Lung (tissue), 12 donors: ENCODE measurements around the gene UPK3A. TPM values are rescaled to one million over a fixed set of nuclear protein-coding genes. Genes with fewer than 3 reads are reported as not detected.
"Not testable (repeated sequence)": the region's sequence is repeated elsewhere in the genome, so short reads cannot be mapped to it uniquely, and the experiment has no call there.

Source experiments
- ATAC-seq: fragments of 200-7000 bp; cut with Tn5 transposase; one replicate; pipeline ENCODE4 v1.9.1; 2020; ENCODE audit warnings: moderate number of reproducible peaks; ENCODE audit not compliant: insufficient read depth, low FRiP score
- DNase-seq, 3 donors: peaks; one replicate each; pipeline ENCODE4 v3.0.0-alpha.2; 2013 to 2017
- H3K27ac ChIP-seq, 2 donors: one replicate each; pipeline ENCODE4 v1.5.1; 2013; ENCODE audit warnings: mild to moderate bottlenecking in 2 of 2, moderate library complexity in 2 of 2, control low read depth in 1 of 2, inconsistent platforms in 1 of 2, low read depth in 1 of 2, low read length in 1 of 2
- H3K27me3 ChIP-seq, 3 donors: one replicate each; pipeline ENCODE4 v1.5.1; 2013; ENCODE audit warnings: low read length in 2 of 3; ENCODE audit not compliant: control insufficient read depth in 3 of 3, insufficient read depth in 3 of 3
- H3K36me3 ChIP-seq, 4 donors: one replicate each; pipeline ENCODE4 v1.5.1; 2013; ENCODE audit warnings: low read length in 4 of 4, mild to moderate bottlenecking in 1 of 4, moderate library complexity in 1 of 4; ENCODE audit not compliant: control insufficient read depth in 4 of 4, insufficient read depth in 4 of 4
- H3K4me1 ChIP-seq, 5 donors: one replicate each; pipeline ENCODE4 v1.5.1; 2013; ENCODE audit warnings: low read length in 5 of 5, mild to moderate bottlenecking in 2 of 5, moderate library complexity in 1 of 5; ENCODE audit not compliant: control insufficient read depth in 5 of 5, insufficient read depth in 5 of 5
- H3K4me3 ChIP-seq: one replicate; pipeline ENCODE4 v1.5.1; 2013; ENCODE audit warnings: mild to moderate bottlenecking, control low read depth, moderate library complexity
- H3K9ac ChIP-seq, 2 donors: one replicate each; pipeline ENCODE4 v1.5.1; 2013; ENCODE audit warnings: low read length in 2 of 2, control low read depth in 1 of 2; ENCODE audit not compliant: insufficient read depth in 1 of 2
- H3K9me3 ChIP-seq, 4 donors: one replicate each; pipeline ENCODE4 v1.5.1; 2013; ENCODE audit warnings: low read length in 3 of 4, mild to moderate bottlenecking in 1 of 4, moderate library complexity in 1 of 4; ENCODE audit not compliant: control insufficient read depth in 4 of 4, insufficient read depth in 3 of 4
- CTCF ChIP-seq: IDR thresholded peaks from 2 replicates; pipeline ENCODE4 v1.5.1; 2012; ENCODE audit warnings: mild to moderate bottlenecking; ENCODE audit errors: control extremely low read depth, extremely low read depth
- WGBS, 2 donors: extraction: QIAGEN DNeasy Blood & Tissue Kit; methylation state at CpG; one replicate each; pipeline ENCODE4 v1.1.7; 2013; 5-methylcytosine and 5-hydroxymethylcytosine counted together
- polyA plus RNA-seq, 2 donors: library from polyadenylated mRNA; stranded (reverse); fragments of 200-250 nt; gene quantifications; one replicate each; pipeline ENCODE4 v1.2.1, GENCODE V29; 2013
- total RNA-seq, 2 donors: library from RNA; depleted of rRNA in 1 of 2; stranded (reverse); fragments of >200 nt in 1 of 2; gene quantifications; one replicate each; pipeline ENCODE4 v1.2.1, GENCODE V29; 2014 to 2021
- donor health status: control.
- donor health status: control.
- donor health status: Bipolar disorder and iron deficiency.
- donor health status: healthy.
- donor health status: DM: yes; HTN: yes; CAD: no.

The UPK3A gene
- total and polyA plus RNA-seq, 4 donors = 0.30 to 0.55 TPM; not detected in 2

DNA sequence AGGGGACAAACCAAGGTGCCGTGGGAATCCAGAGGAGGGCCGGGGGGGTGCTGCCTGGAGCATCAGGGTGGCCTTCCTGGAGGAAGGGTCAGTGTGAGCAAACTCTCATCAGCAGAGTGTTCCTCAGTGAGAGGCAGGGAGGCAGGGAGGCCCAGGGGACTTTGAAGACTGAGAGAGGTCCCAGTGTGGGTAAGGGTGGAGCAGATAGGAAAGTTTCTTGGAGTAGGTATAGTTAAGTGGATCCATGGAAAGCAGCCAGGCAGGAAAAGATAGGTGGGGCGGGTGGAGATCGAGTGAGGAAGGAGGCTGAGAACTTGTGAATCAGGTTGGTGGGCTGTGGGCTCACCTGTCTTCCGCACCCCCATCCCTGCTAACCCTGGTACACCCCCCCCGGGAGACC, 9.3 kb downstream of the UPK3A start:
- no peaks in the 10 kb centered on the region for H3K9me3 ChIP-seq
- DNase-seq = no peak
- H3K36me3 ChIP-seq = no peaks in the 10 kb centered on the region
- 67 to 83% methylated on average over 6 of the region's 6 CpGs for WGBS, 2 donors
- H3K27ac ChIP-seq = no peak overlapping the region
- no peak for ATAC-seq
- no peak overlapping the region for H3K4me3 ChIP-seq
- no peak for TF ChIP-seq CTCF
- peaks cover 0 to 4% (median 0%) of the 10 kb centered on the region in 5 donors for H3K4me1 ChIP-seq
- H3K27me3 ChIP-seq = no peaks in the 10 kb centered on the region
- H3K9ac ChIP-seq = no peak overlapping the region

DNA sequence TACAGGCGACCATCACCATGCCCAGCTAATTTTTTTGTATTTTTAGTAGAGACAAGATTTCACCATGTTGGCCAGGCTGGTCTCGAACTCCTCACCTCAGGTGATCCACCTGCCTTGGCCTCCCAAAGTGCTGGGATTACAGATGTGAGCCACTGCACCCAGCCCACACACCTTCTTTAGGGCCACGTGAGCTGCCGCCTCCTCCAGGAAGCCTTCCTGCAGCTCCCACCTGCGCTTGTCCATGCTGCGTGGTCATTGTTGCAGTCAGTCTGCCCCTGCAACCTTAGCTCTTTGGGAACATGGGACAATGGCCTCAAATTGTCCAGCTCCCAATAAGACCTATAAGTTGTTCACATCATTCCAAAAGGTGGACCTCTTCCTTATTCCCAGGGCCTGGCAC, 10.3 kb downstream of the UPK3A start:
- not testable (repeated sequence) for H3K9ac ChIP-seq, ATAC-seq, DNase-seq, H3K4me1 ChIP-seq, H3K27me3 ChIP-seq, H3K36me3 ChIP-seq, H3K9me3 ChIP-seq, H3K27ac ChIP-seq, H3K4me3 ChIP-seq
- WGBS, 2 donors = 92 to 96% methylated on average over 6 of the region's 6 CpGs

GRCh38 chr22:45295492-45295891, 10.7 kb downstream of the UPK3A start:
- H3K27ac ChIP-seq = no peak overlapping the region
- no peaks in the 10 kb centered on the region for H3K36me3 ChIP-seq
- 88 to 92% methylated on average over 9 of the region's 9 CpGs for WGBS, 2 donors
- H3K9me3 ChIP-seq = no peaks in the 10 kb centered on the region
- H3K4me1 ChIP-seq = peaks cover 0 to 3% (median 0%) of the 10 kb centered on the region in 5 donors
- TF ChIP-seq CTCF = no peak
- H3K4me3 ChIP-seq = no peak overlapping the region
- H3K27me3 ChIP-seq = no peaks in the 10 kb centered on the region
- DNase-seq = no peak
- ATAC-seq = no peak
- no peak overlapping the region for H3K9ac ChIP-seq

GRCh38 chr22:45296628-45297297, 12.0 kb downstream of the UPK3A start:
- DNase-seq (no peak), ATAC-seq (no peak)
- 51 to 68% methylated on average over 13 of the region's 13 CpGs for WGBS, 2 donors
- Histone ChIP-seq H3K4me1 (no peaks in the 10 kb centered on the region), H3K4me3 (no peak overlapping the region), H3K9ac (no peak overlapping the region), H3K27me3 (no peaks in the 10 kb centered on the region), H3K36me3 (no peaks in the 10 kb centered on the region), H3K27ac (no peak overlapping the region), H3K9me3 (no peaks in the 10 kb centered on the region)
- TF ChIP-seq CTCF = no peak
